GM18526 (cell line): Measurements from ENCODE around the gene PPL.

Experiments
- POLR2A ChIP-seq: IDR thresholded peaks from 3 replicates; pipeline ENCODE4 v1.6.1; 2011; ENCODE audit not compliant: insufficient read length; ENCODE audit errors: extremely low read depth

PPL gene

GRCh38 chr16:4877380-4877685, 59.6 kb downstream of the PPL start:
- TF ChIP-seq POLR2A, result no peak

- TF ChIP-seq POLR2A, result no peak
These were observed 60.1 kb downstream of the PPL start for GRCh38 chr16:4876646-4877379.

GRCh38 chr16:4874666-4875065, 62.3 kb downstream of the PPL start:
- no peak for TF ChIP-seq POLR2A

- no peak for TF ChIP-seq POLR2A
These were observed 63.9 kb downstream of the PPL start for GRCh38 chr16:4873091-4873490.

- no peak for TF ChIP-seq POLR2A
These were observed 65.9 kb downstream of the PPL start for GRCh38 chr16:4871071-4871470.

- TF ChIP-seq POLR2A, result no peak
These were observed 66.7 kb downstream of the PPL start for GRCh38 chr16:4870138-4870671.

- TF ChIP-seq POLR2A, result no peak
These were observed 67.7 kb downstream of the PPL start for GRCh38 chr16:4869147-4869805.

- no peak for TF ChIP-seq POLR2A
These were observed 68.4 kb downstream of the PPL start for GRCh38 chr16:4868535-4868934.

- TF ChIP-seq POLR2A, result no peak
These were observed 68.9 kb downstream of the PPL start for GRCh38 chr16:4868026-4868425.

GRCh38 chr16:4866586-4866985, 70.4 kb downstream of the PPL start:
- no peak for TF ChIP-seq POLR2A

GRCh38 chr16:4865231-4865860, 71.6 kb downstream of the PPL start:
- no peak for TF ChIP-seq POLR2A

- TF ChIP-seq POLR2A, result no peak
These were observed 72.2 kb downstream of the PPL start for GRCh38 chr16:4864728-4865127.

- no peak for TF ChIP-seq POLR2A
These were observed 74.3 kb downstream of the PPL start for GRCh38 chr16:4862639-4863038.

- no peak for TF ChIP-seq POLR2A
These were observed 76.1 kb downstream of the PPL start for GRCh38 chr16:4860727-4861342.

GRCh38 chr16:4859900-4860255, 77.1 kb downstream of the PPL start:
- no peak for TF ChIP-seq POLR2A
